ENCODE measurements around the gene PPA2. TPM values are rescaled to one million over a fixed set of nuclear protein-coding genes. Genes with fewer than 3 reads are reported as not detected.

The PPA2 gene
- total RNA-seq, 1 experiment from 2014 or later, result 76.4 TPM

- Histone ChIP-seq H3K79me1 (ENCODE audit: insufficient read depth, low read depth, low read length, poor library complexity, severe bottlenecking) (no peaks in the 10 kb centered on the region), H3K79me2 (ENCODE audit: insufficient read depth, low read length) (no peaks in the 10 kb centered on the region), H3K27ac (ENCODE audit: insufficient read length, low read depth, low read length) (no peak overlapping the region), H3T11ph (ENCODE audit: low read length) (no peak overlapping the region), H4K91ac (ENCODE audit: insufficient read length, low read depth, low read length) (no peak overlapping the region), H2BK12ac (ENCODE audit: insufficient read length, low read depth, low read length) (no peak overlapping the region), H2BK120ac (ENCODE audit: low read depth, low read length, poor library complexity, severe bottlenecking) (no peak overlapping the region), H3K4me2 (ENCODE audit: insufficient read depth, insufficient read length, low read length) (no peak overlapping the region), H3K23ac (ENCODE audit: insufficient read length, low read depth, low read length) (no peak overlapping the region), H3K9ac (ENCODE audit: extremely low read depth, insufficient read length, low read length) (no peak overlapping the region), H4K8ac (replicated peaks; ENCODE audit: insufficient read length, low read depth, low read length) (no peak overlapping the region), H2BK5ac (ENCODE audit: insufficient read length, low read length) (no peak overlapping the region), H4K20me1 (ENCODE audit: control insufficient read depth, insufficient read depth, insufficient read length) (no peaks in the 10 kb centered on the region), H4K5ac (ENCODE audit: insufficient read length, low read depth, low read length) (no peak overlapping the region), H3K27me3 (ENCODE audit: insufficient read depth, low read length) (no peaks in the 10 kb centered on the region), H3K14ac (ENCODE audit: insufficient read depth, low read length) (no peak overlapping the region), H3K56ac (ENCODE audit: insufficient read length, low read depth, low read length) (no peak overlapping the region), H3K9me3 (ENCODE audit: control insufficient read depth, low read depth, low read length) (no peaks in the 10 kb centered on the region), H2AFZ (ENCODE audit: low read length) (no peak overlapping the region), H3K4me1 (ENCODE audit: insufficient read depth, low read length) (no peaks in the 10 kb centered on the region), H2BK15ac (ENCODE audit: low read depth, low read length) (no peak overlapping the region), H3K18ac (ENCODE audit: insufficient read length, low read depth, low read length) (no peak overlapping the region), H3K23me2 (ENCODE audit: insufficient read length, low read depth, low read length, poor library complexity, severe bottlenecking) (no peaks in the 10 kb centered on the region), H3K4ac (ENCODE audit: low read depth, low read length) (no peak overlapping the region), H2AK5ac (ENCODE audit: insufficient read length, low read length) (no peak overlapping the region), H2BK20ac (ENCODE audit: low read depth, low read length, poor library complexity, severe bottlenecking) (no peak overlapping the region)
- no CpG with 5 or more reads among the region's 4 CpGs for WGBS (ENCODE audit: extremely low coverage, insufficient read length, low lambda C conversion rate)
- Mint-ChIP-seq H3K4me3 (no peak overlapping the region), H3K4me1 (no peaks in the 10 kb centered on the region), H3K36me3 (ENCODE audit: insufficient read depth in 1 of 3, low read depth in 3 of 3) (peaks cover 5 to 8% (median 5%) of the 10 kb centered on the region in 3 experiments; a peak in 5 of 7 replicates), H3K27me3 (ENCODE audit: low read depth) (no peaks in the 10 kb centered on the region), H3K27ac (peak overlapping the region in 1 of 3 experiments; percentile 28; a peak in 1 of 7 replicates), H3K9me3 (no peaks in the 10 kb centered on the region)
- no peak for DNase-seq
- no peak for TF ChIP-seq CTCF (conservative IDR thresholded peaks at IDR 0.05)
Observed at GRCh38 chr4:105392858-105393257, 81.0 kb downstream of the PPA2 start.

Data from H9 (cell line).